Natural killer cell (primary cell): ENCODE results near the gene CTSH. TPM values are rescaled to one million over a fixed set of nuclear protein-coding genes. Genes with fewer than 3 reads are reported as not detected.

Experiments
- ATAC-seq, 3 donors: fragments of 150-1000 bp in 2 of 3; fragments of 200-7000 bp in 1 of 3; cut with Tn5 transposase; 1 replicate in 1 of 3; 2 replicates in 2 of 3; pipeline ENCODE4 v1.10.0; 2021; ENCODE audit warnings: mild to moderate bottlenecking in 2 of 3, moderate library complexity in 2 of 3
- DNase-seq, 2 donors: peaks; one replicate each; pipeline versions ENCODE4 v3.0.0 to v3.0.0-alpha.2; 2013 to 2021; ENCODE audit warnings: mixed read lengths in 1 of 2
- H3K27ac ChIP-seq: one replicate; pipeline ENCODE4 v1.5.1; 2013; ENCODE audit warnings: mild to moderate bottlenecking, low read length
- H3K27me3 ChIP-seq: one replicate; pipeline ENCODE4 v1.6.1; 2013; ENCODE audit warnings: low read length; ENCODE audit not compliant: control insufficient read depth, insufficient read depth
- H3K36me3 ChIP-seq: one replicate; pipeline ENCODE4 v1.6.1; 2013; ENCODE audit warnings: low read length; ENCODE audit not compliant: control insufficient read depth, insufficient read depth
- H3K4me1 ChIP-seq: one replicate; pipeline ENCODE4 v1.6.1; 2013; ENCODE audit warnings: low read length; ENCODE audit not compliant: control insufficient read depth, insufficient read depth
- H3K4me3 ChIP-seq: one replicate; pipeline ENCODE4 v1.5.1; 2013; ENCODE audit warnings: low read length
- H3K9me3 ChIP-seq: one replicate; pipeline ENCODE4 v1.6.1; 2013; ENCODE audit warnings: low read length; ENCODE audit not compliant: control insufficient read depth, insufficient read depth
- H3K27ac Mint-ChIP-seq, 2 donors: one replicate each; pipeline ENCODE4 v1.8.0; 2022; ENCODE audit warnings: mild to moderate bottlenecking in 2 of 2, mixed read lengths in 2 of 2, moderate library complexity in 1 of 2
- H3K27me3 Mint-ChIP-seq, 2 donors: one replicate each; pipeline ENCODE4 v1.8.0; 2022; ENCODE audit warnings: low read depth in 2 of 2, mixed read lengths in 2 of 2
- H3K36me3 Mint-ChIP-seq: one replicate; pipeline ENCODE4 v1.8.0; 2022; ENCODE audit warnings: mixed read lengths
- H3K4me1 Mint-ChIP-seq, 2 donors: one replicate each; pipeline ENCODE4 v1.8.0; 2022; ENCODE audit warnings: mixed read lengths in 2 of 2
- H3K4me3 Mint-ChIP-seq: one replicate; pipeline ENCODE4 v1.8.0; 2022; ENCODE audit warnings: mild to moderate bottlenecking, moderate library complexity, mixed read lengths
- H3K9me3 Mint-ChIP-seq, 2 donors: one replicate each; pipeline ENCODE4 v1.8.0; 2022; ENCODE audit warnings: mixed read lengths in 2 of 2
- WGBS: methylation state at CpG from one replicate; pipeline ENCODE4 v1.1.7; 2013; ENCODE audit warnings: missing lambda C conversion rate; ENCODE audit not compliant: insufficient coverage; 5-methylcytosine and 5-hydroxymethylcytosine counted together
- intact Hi-C: fragments of 100-400 bp; cut with micrococcal nuclease; formaldehyde crosslinking; loops from one replicate; pipeline ENCODE4 v1.14.2; 2022
- total RNA-seq, 4 donors: library from RNA; stranded (reverse); fragments of 120-200 nt in 1 of 4; gene quantifications; one replicate each; pipeline versions ENCODE4 v1.2.3 to v1.2.4, GENCODE V29; 2013 to 2022
- TF ChIP-seq, protein P1 (sequence below): fragments of 200-600 bp; IDR thresholded peaks from one replicate; pipeline ENCODE4 v1.8.0; 2022; ENCODE audit warnings: antibody characterized with exemption

The CTSH gene
- total RNA-seq, 3 donors from 2014 or later (not counting 1 experiment from before 2014, with no cell fraction given): 8.8 to 18.1 (median 9.7) TPM

DNA sequence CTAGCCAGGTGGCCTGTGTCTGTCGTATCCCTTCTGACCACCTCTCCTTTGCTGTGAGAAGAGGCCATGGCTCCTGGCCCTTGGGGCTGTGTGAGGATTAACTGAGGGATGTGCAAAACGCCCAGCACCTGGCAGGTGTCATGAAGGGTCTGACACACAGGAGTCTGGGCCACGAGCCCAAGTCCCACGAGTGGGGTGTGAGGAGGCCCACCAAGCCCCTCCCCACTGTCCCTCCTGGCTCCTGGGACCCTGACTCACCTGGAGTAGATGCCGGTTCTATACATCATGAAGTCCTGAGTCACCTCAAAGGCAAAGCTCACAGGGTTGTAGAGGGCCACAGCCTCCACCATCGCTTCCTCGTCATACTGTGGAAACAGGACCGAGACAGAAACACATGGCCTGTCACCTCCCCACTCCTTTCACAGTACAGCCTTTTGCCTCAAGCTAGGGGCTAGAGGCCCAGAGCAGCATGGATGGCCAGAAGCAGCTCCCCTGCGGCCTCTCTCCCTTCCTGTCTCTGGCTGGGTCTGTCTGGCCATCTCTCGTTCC, 19.7 kb downstream of the CTSH start:
- H3K27ac ChIP-seq: no peak overlapping the region
- WGBS: 96% methylated on average over 9 of the region's 10 CpGs

DNA sequence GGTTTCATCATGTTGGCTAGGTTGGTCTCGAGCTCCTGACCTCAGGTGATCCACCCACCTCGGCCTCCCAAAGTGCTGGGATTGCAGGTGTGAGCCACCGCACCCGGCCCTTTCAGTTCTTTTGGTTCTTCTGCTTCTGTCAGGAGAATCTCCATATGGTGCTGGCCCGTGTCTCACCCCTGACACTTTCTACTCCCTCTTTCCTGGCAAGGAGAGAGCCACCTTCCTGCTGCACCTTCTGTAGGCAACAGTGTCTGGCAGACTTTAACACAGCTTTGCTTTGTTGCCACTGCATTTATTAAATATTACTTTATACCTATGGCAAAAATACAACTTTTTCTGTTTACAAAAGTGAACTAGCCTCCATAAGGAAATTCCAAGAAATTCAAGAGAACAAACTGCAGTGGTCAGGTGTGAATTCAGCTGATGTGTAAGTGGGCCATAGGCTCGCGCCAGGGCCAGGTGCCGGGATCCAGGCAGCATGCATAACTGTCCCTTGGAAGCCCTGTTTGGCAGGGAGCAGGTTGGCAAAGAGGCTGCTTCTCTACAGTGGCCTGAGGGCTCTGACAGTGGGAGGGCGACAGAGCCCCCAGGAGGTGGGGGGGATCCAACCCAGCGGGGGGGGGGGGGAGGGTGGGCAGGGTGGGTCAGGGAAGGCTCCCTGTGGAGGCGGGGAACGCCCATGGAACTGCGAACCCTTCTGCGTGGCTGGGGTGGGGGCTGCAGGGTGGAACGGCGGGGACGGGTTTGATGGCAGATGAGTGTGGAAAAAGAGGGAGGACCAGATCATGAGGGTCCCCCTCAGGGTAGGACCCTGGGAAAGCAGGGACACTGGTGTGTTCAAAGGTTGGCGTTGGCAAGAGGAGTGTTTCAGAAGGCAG, 21.1 kb downstream of the CTSH start:
- no peaks in the 10 kb centered on the region for H3K9me3 Mint-ChIP-seq
- no peak overlapping the region for H3K4me3 Mint-ChIP-seq
- no peaks in the 10 kb centered on the region for H3K4me1 Mint-ChIP-seq
- Histone ChIP-seq H3K27ac (no peak overlapping the region), H3K4me1 (no peaks in the 10 kb centered on the region), H3K27me3 (no peaks in the 10 kb centered on the region), H3K36me3 (peaks cover 32% of the 10 kb centered on the region), H3K4me3 (no peak overlapping the region), H3K9me3 (no peaks in the 10 kb centered on the region)
- 96% methylated on average over 17 of the region's 18 CpGs for WGBS
- TF ChIP-seq, protein P1, sequence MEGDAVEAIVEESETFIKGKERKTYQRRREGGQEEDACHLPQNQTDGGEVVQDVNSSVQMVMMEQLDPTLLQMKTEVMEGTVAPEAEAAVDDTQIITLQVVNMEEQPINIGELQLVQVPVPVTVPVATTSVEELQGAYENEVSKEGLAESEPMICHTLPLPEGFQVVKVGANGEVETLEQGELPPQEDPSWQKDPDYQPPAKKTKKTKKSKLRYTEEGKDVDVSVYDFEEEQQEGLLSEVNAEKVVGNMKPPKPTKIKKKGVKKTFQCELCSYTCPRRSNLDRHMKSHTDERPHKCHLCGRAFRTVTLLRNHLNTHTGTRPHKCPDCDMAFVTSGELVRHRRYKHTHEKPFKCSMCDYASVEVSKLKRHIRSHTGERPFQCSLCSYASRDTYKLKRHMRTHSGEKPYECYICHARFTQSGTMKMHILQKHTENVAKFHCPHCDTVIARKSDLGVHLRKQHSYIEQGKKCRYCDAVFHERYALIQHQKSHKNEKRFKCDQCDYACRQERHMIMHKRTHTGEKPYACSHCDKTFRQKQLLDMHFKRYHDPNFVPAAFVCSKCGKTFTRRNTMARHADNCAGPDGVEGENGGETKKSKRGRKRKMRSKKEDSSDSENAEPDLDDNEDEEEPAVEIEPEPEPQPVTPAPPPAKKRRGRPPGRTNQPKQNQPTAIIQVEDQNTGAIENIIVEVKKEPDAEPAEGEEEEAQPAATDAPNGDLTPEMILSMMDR: no peak
- intact Hi-C loops: no loop called here
- H3K27ac Mint-ChIP-seq: peak overlapping the region in 1 of 2 donors; percentile 54
- ATAC-seq (no peak), DNase-seq (no peak)
- H3K36me3 Mint-ChIP-seq: no peaks in the 10 kb centered on the region
- no peaks in the 10 kb centered on the region for H3K27me3 Mint-ChIP-seq

More for the DNA sequence above, 19.7 kb downstream of the CTSH start:
- Mint-ChIP-seq H3K36me3 (no peaks in the 10 kb centered on the region), H3K27ac (no peak overlapping the region), H3K9me3 (no peaks in the 10 kb centered on the region), H3K4me1 (no peaks in the 10 kb centered on the region), H3K27me3 (no peaks in the 10 kb centered on the region), H3K4me3 (no peak overlapping the region)
- intact Hi-C loops: no loop called here
- Histone ChIP-seq H3K4me3 (no peak overlapping the region), H3K9me3 (no peaks in the 10 kb centered on the region), H3K4me1 (no peaks in the 10 kb centered on the region), H3K27me3 (no peaks in the 10 kb centered on the region), H3K36me3 (peaks cover 24% of the 10 kb centered on the region)
- ATAC-seq (no peak), DNase-seq (no peak)
- TF ChIP-seq, protein P1: no peak

DNA sequence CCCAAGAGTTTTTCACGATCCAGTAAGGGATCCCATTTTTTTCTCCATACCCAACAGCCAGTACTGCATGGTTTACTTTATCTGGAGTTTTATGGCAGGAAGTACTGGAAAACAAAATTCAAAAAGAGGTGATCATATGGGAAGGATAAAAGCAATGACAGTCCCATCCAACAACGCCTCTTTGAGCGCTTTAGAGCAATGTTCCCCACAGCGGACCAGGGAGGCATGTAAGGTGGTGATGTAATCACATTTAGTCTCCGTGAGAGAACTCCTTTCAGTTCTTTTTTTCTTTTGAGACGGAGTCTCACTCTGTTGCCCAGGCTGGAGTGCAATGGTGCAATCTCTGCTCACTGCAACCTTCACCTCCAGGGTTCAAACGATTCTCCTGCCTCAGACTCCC, 21.8 kb downstream of the CTSH start:
- intact Hi-C loops: no loop called here
- no peaks in the 10 kb centered on the region for H3K27me3 ChIP-seq
- Mint-ChIP-seq H3K27me3 (no peaks in the 10 kb centered on the region), H3K4me3 (no peak overlapping the region), H3K27ac (no peak overlapping the region), H3K4me1 (no peaks in the 10 kb centered on the region), H3K36me3 (no peaks in the 10 kb centered on the region), H3K9me3 (no peaks in the 10 kb centered on the region)
- peaks cover 36% of the 10 kb centered on the region for H3K36me3 ChIP-seq
- no peaks in the 10 kb centered on the region for H3K4me1 ChIP-seq
- H3K27ac ChIP-seq: no peak overlapping the region
- DNase-seq (no peak), ATAC-seq (no peak)
- 75% methylated on average over 5 of the region's 7 CpGs for WGBS
- TF ChIP-seq, protein P1: no peak
- H3K9me3 ChIP-seq: no peaks in the 10 kb centered on the region
- H3K4me3 ChIP-seq: no peak overlapping the region
